HG02763 (cell line): ENCODE measurements around the gene LYPD3.
"Not testable (repeated sequence)": the region's sequence is repeated elsewhere in the genome, so short reads cannot be mapped to it uniquely, and the experiment has no call there.

ENCODE experiments used
- ATAC-seq: cut with Tn5 transposase; IDR thresholded peaks from one replicate; pipeline ENCODE4 v1.9.1; 2021; ENCODE audit warnings: mild to moderate bottlenecking, moderate library complexity; ENCODE audit not compliant: unreplicated experiment

LYPD3 gene

DNA sequence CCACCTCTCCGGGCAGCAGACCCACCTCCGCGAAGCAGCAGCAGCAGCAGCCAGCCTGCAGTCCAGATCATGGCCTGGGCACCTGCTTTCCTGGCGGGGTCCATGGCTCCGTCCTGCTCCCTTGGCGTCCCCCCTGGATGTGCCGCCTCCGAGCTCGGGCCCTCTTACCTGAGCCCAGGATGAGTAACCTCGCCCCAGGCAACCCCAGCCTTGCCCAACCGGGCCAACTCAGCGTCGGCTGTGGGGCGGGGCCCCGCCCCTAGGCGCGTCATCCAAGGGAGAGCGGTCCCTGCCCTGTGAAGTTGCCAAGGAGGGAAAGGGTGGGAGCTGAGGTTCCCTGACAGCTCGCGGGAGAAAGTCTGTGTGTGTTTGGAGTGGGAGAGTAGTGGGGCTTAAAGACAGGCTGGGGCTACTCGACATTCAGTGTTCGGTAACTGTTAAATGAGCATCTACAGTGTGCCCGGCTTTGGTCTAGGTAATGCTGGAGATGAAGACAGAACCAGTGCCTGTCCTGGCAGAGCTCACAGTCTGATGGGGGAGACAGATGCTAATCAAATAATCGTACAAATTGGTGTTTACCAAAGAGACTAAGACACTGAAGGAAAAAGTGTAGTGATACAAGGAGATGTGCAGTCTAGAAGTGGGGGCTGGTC is at the start of gene LYPD3:
Gene LYPD3, minus strand, starts transcription at position 141 of the 653 bp plus-strand sequence. Its CDS starts 37 bp downstream, at position 104.
- no peak for ATAC-seq

DNA sequence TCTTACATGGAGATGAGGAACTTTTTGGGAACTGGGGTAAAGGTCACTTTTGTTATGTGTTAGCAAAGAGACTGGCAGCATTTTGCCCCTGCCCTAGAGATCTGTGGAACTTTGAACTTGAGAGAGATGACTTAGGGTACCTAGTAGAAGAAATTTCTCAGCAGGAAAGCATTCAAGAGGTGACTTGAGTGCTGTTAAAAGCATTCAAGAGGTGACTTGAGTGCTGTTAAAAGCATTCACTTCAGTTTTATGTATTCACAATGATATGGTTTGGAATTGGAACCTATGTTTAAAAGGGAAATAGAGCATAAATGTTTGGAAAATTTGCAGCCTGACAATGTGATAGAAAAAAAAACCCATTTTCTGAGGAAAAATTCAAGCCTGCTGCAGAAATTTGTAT is 47.0 kb upstream of the LYPD3 start:
- ATAC-seq, result not testable (repeated sequence)

DNA sequence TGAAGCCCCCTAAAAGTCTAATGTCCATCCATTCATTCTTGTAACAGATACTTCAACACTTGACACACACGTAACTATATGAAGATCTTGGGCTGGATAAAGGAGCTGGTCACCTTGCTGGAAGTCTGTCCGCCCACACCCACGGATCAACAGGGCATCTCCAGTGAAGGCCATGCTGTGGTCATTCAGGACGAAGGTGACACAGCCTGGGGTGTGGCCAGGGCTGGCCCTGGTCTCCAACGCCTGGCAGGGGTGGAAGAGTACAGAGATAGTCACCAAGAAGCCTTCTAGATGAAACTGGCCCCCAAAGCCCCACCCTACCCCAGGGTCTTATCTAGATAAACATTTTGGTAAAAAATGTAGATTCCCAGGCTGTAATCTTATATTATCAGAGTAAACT is 45.9 kb upstream of the LYPD3 start:
- ATAC-seq, result no peak

DNA sequence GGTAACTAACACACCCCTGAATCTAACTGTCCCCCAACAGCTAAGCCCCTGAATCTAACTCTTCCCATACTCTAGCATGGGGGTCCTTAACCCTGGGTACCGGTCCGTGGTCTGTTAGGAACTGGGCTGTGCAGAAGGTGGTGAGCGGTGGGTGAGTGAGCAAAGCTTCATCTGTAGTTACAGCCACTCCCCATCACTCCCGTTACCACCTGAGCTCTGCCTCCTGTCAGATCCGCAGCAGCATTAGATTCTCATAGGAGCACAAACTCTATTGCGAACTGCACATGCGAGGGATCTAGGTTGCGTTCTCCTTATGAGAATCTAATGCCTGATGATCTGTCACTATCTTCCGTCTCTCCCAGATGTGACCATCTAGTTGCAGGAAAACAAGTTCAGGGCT is 45.3 kb upstream of the LYPD3 start:
- no peak for ATAC-seq

DNA sequence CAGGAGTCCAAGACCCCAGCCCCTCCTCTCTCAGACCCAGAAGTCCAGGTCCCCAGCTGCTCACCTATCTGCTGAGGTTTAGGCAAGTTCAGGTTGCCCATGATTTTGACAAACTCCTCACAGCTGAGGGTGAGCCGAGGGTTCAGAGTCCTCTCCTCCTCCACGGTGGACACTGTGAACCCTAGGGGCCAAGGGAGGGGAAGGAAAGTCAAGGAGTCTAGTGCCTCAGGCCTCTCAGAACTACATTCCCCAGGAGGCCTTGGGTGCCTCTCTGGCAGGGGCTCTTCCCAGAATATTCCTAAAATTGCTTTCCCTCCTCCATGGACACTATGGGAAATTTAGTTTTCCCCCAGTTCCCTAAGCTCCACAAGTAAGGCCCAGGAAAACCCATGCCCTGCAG is 42.5 kb upstream of the LYPD3 start:
- no peak for ATAC-seq

DNA sequence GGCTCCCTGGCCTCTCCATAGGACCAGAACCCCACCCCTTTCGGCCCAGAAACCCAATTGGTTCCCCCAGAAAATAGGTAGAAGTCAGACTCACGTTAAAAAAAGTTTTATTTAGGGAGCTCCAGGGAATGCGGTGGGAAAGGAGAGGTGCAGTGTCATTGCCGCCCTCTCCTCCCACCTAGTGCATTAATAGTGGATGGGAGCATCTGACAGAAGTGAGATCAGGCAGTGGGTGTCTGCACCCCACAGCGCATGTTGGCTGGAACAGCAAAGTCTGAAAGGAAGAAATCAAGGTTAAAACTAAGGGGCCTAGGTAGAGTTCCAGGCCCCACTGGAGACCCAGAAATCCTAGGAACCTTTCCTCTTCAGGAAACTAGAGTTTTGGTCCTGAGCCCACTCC is 41.2 kb upstream of the LYPD3 start:
- ATAC-seq, result no peak

DNA sequence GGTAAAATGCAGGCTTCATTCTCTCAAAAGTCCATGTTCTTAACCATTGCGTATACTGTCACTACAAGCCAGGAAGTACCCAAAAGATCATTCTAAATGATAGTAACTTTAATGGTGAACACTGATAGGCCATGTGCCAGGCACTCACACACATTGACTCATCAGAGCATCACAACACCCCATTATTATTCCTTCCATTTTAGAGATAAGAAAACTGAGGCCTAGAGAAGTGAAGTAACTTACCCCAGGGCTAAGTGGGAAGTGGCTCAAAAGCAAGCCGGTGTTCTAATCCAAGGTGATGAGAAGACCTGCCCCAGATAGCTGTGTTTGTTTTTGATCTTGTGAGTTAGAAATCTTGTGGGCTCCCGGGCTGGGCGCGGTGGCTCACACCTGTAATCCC is 40.5 kb upstream of the LYPD3 start:
- no peak for ATAC-seq

DNA sequence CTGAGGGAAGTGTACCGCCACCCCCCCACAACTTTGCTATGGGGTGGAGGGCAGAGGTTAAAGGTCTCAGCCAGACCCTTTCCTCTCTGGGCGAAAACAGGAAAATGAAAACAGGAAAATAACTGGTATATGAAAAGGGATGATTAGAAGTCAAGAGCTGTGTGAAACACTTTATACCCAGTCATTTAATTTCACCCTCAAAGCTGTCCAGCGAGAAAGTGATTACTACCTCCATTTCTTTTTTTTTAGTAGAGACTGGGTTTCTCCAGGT is 39.7 kb upstream of the LYPD3 start:
- no peak for ATAC-seq

DNA sequence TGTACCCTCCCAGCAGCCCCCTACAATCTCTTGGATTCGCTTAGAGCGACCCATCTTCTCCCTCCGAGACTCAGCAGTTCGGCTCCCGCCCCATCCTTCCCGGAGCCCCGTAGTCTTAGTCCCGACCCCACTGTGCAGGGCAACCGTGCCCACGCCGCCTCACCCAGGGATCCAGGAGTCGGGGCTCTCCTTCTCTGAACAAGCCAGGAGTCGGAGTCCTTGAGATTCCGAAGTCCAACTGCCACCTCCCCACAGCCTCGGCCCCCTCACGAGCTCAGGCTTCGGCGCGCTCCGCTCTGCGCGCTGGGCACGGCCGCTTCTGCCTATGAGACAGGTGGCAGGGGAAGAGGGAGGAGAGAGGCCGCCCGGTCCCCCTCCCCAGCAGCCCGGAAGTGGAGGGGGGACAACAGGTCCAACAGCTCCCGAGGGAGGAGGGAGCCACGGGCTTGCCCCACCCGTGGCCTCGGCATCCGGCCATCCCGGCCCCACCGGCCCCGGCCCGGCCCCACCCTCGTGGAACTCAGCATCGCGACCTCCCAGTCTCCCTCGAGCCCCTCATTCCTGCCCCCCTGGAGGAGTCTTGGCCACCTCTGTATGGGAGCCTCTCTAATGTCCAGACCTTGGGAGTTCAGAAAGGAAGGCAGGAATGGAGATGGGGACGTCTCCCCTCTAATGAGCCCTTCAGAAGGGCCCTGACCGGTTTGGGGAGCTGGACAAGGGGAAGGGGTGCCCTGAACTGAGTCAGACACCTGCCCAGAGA is 39.2 kb upstream of the LYPD3 start, which contains the start of gene PHLDB3:
Gene PHLDB3, minus strand, starts transcription at position 321 of the 760 bp plus-strand sequence. CDS start 628 bp downstream, outside the sequence.
- ATAC-seq, result peak; percentile 17

DNA sequence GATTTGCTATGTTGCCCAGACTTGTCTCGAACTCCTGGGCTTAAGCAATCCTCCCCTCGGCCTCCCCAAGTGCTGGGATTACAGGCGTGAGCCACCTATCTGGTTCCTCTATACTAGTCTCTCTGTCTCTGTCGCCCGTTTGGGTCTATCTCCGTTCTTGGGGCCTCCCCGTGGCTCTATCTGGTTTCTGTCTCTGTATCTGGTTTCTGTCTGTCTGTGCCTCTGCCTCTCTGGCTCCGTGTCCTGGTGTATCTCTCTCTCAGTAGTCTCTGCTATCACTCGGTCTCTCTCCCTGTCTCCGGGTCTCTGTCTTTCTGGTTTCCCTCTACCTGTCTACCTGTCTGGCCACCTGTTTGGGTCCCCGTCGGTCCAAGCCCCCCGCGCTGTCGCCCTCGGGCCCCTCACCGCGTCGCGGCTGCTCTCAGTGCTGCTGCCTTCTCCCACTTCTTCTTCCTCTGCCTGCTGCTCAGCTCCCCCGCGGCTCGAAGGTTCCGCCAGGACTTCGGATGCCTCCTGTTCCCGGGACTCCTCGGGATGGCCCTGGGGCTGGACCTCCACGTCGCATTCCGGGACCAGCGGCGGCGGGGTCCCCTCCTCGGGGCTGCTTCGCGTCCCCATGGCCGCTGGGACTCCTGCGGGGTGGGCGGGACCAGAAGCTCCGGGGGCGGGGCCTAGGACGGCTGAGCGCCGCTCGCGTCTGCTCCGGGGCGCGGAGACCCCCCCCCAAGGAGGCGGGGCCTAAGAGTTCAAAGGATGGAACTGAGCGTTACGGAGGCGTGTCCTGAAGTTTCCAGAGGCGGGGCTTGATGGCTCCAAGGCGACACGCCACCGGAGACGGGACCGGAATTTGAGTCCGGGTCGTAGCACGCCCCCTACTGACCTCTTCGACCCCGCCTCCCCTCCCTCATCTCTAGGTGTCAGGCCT is 38.4 kb upstream of the LYPD3 start:
- ATAC-seq, result peak; percentile 84

DNA sequence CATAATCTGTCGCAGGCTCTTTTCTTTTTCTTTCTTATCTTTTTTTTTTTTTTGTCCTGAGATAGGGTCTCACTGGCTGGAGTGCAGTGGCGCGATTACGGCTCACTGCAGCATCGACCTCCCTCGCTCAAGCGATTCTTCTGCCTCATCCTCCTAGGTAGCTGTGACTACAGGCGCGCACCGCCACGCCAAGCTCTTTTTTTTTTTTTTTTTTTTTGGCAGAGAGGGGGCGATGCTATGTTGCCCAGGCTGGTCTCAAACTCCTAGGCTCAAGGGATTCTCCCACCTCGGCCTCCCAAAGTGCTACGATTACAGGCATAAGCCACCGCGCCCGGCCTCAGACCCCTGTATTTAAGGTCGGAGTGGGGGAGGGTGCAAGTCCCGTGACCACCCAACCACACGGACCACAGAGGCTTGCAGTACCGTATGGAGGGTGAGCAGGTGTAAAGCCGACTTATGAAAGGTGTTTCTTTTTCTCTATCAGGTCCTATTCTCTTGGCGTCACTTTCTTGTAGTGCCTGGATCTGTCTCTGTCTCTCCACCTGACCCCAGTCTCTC is 37.1 kb upstream of the LYPD3 start:
- no peak for ATAC-seq

DNA sequence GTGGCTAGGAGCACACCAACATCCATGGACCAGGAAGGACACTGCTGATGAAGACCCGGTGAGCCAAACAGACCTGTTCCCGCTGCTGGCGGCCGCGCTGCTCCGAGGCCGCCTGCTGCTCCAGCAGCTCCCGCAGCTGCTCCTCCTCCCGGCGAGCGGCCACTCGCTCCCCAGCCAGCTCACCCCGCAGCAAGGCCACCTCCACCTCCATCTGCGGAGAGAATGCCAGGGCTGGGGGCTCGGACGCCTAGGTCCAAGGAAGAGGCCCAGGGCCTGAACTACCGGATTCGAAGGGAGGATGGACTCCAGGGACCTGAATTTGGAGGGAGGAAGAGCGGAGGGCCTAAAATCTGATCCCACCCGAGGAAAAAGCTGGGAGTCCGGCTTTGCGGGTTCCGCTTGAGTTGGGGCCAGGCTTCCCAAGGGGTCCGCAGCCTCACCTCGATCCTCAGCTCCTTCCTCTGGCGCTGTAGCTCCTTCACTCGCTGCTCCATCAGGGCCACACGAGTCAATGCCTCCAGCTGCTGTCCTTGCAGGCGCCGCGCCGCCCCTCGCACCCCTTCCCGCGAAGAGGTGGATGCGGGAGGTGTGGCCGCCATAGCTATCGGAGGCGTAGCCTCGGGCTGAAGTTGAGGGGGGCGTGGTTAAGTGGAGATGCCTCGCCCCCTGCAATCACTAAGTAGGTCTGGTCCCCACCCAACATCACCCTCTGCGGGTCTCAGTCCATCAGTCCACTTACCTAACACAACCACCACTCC is 36.4 kb upstream of the LYPD3 start:
- ATAC-seq, result no peak

DNA sequence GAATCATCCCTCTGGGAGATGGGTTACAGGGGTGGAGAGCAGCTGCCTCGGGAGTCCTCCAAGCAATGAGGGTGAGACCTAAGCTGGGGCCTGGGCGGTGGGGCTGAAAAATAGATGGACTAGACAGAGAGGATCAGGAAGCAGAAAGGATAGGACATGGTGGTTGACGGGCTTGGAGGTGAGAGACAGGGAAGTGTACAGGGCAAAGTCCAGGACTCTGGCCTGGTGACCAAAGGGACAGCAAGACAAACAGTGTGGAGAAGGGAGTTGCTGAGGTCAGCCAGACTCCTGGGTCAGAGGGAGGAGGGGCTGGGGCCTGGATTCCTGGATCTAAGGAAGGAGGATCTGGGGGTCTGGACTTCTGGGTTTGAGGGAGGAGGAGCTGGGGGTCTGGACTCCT is 33.6 kb upstream of the LYPD3 start:
- ATAC-seq, result no peak

DNA sequence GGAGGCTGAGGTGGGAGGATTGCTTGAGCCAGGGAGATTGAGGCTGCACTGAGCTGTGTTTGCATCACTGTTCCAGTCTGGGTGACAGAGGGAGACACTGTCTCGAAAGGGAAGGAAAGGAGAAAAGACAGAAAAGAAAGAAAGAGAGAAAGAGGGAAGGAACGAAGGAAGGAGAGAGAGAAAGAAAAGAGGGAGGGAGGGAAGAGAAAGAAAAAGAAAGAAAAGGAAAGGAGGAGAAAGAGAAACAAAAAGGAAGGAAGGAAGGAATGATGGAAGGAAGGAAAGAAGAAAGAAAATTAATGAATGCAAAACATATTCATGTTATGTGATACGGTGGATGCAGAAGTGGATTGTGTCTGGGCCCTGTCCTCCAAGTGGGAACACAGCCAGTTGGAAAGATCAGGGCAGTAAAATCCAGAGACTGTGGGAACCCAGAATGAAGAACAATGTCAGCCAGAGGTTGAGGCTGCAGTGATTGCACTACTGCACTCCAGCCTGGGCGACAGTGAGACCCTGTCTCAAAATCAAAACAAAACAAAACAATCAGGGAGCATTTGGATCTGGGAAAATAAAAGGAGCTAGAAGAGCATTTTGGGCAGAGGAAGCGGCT is 32.9 kb upstream of the LYPD3 start:
- no peak for ATAC-seq

DNA sequence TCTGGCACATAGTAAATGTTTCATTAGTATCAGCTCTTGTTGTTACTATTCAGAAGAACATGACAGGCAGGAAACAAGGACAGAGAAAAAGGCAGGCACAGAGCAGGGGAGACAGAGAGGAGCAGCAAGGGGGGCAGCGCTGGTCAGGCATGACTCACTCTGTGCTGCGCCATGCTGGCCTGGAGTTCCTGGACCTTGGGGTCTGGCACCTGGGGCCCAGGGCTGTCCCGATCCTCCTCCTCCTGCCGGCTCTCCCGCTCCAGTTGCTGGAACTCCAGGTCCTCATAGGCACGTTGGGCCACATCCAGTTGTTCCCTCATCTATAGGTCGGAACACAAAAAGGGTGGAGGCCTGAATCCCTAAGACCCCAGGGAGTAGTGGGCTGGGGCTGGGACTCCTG is 31.6 kb upstream of the LYPD3 start:
- no peak for ATAC-seq

DNA sequence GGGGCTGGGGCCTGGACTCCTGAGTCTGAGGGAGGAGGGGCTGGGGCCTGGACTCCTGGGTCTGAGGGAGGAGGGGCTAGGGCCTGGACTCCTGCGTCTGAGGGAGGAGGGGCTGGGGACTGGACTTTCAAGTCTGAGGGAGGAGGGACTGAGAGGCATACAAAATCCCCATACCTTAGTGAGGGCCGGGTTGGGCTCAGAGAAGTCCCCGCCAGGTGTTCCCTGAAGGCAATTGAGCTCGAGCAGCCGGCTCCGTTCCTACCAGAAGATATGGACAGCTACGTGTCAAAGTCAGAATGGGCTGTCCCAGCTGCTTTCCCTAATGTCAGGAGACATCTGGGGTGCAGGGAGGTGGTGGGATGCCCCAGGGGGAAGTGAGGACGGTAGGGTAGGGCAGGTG is 29.7 kb upstream of the LYPD3 start:
- ATAC-seq, result no peak

DNA sequence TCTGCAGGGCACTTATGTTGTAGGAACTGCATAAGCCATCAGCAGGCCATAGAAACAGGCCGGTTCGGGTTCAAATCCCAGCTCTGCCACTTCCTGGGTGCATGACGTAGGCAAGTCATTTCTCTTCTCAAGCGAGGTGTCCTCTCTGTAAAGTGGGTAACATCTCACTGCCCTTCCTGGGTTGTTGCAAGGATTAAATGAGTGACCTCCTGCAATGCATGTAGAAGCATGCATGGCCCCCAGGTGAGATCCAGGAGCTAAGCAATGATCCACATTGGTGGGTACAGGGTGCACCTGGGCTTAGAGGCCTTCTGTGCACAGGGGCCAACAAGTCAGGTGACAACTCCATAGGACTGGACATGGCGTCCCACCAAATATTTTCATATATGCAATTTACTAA is 25.4 kb upstream of the LYPD3 start:
- ATAC-seq, result no peak

DNA sequence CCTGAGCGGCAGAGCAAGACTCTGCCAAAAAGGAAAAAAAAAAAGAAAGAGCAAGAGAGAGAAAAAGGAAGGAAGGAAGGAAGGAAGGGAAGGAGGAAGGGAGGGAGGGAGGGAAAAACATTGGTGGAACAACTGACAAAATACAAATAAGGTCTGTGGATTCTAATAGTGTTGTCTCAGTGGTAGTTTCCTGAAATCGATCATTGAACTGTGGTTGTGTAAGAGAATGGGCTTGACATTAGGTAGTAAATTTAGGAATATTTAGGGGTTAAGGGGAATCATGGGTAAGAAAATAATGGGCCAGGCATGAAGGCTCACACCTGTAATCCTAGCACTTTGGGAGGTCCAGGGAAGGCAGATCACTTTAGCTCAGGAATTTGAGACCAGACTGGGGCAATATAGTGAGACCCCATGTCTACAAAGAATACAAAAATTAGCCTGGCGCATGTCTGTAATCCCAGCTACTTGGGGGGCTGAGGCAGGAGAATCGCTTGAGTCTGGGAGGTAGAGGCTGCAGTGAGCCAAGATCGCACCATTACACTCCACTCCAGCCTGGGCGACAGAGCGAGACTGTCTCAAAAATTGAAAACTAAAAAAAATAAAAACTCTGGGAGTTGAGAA is 24.7 kb upstream of the LYPD3 start:
- no peak for ATAC-seq

DNA sequence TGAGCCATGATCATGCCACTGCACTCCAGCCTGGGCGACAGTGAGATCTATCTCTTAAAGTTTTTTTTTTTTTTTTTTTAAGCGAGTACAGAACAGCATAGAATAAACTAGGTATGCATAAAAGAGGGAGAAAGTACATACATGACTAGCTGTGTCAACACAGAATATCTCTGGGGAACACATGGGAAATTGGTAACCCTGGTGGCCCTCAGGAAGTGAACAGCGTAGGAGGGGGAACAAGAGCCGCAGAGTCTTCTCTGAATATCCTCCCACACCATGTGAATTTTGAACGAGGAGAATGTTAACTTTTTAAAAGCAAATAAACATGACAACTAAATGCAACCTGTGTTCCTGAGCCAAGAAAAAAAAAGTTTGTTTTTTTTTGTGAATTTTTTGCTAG is 23.9 kb upstream of the LYPD3 start:
- no peak for ATAC-seq

DNA sequence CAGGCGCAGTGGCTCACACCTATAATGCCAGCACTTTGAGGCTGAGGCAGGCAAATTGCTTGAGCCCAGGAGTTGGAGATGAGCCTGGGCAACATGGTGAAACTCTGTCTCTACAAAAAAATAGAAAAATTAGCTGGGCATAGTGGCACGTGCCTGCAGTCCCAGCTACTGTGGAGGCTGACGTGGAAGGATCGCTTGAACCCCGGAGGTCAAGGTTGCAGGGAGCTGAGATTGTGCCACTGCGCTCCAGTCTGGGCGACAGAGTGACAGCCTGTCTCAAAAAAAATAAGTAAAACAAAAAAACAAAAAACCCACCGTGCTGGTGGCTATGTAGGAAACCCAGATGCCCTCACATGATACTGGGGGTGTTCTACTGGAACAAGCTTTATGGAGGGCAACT is 22.8 kb upstream of the LYPD3 start:
- ATAC-seq, result no peak
